Upper lobe of right lung (tissue), 1 donor: ENCODE measurements around the gene OR52A1. TPM values are rescaled to one million over a fixed set of nuclear protein-coding genes. Genes with fewer than 3 reads are reported as not detected.

Experiments
- ATAC-seq: fragments of 200-7000 bp; cut with Tn5 transposase; one replicate; pipeline ENCODE4 v1.9.1; 2020; ENCODE audit warnings: mild to moderate bottlenecking, moderate library complexity
- DNase-seq: peaks from one replicate; pipeline ENCODE4 v3.0.0-alpha.2; 2020
- H3K27ac ChIP-seq: fragments of 200-600 bp; one replicate; pipeline ENCODE4 v1.8.0; 2022
- H3K27me3 ChIP-seq: fragments of 200-600 bp; one replicate; pipeline ENCODE4 v1.8.0; 2022; ENCODE audit warnings: mild to moderate bottlenecking
- H3K36me3 ChIP-seq: fragments of 200-600 bp; one replicate; pipeline ENCODE4 v1.8.0; 2022
- H3K4me1 ChIP-seq: fragments of 200-600 bp; one replicate; pipeline ENCODE4 v1.8.0; 2022
- H3K4me3 ChIP-seq: fragments of 200-600 bp; one replicate; pipeline ENCODE4 v1.8.0; 2022; ENCODE audit warnings: mild to moderate bottlenecking
- H3K9me3 ChIP-seq: fragments of 200-600 bp; one replicate; pipeline ENCODE4 v1.8.0; 2022
- intact Hi-C: fragments of 100-400 bp; cut with DNase I; formaldehyde crosslinking; loops from one replicate; pipeline ENCODE4 v1.11.0; 2022
- total RNA-seq: library from RNA; stranded (reverse); fragmentation: NEBNext Ultra II Directional; extraction: Animal tissue kit (Norgen Biotek cat#: 25700); gene quantifications from one replicate; pipeline ENCODE4 v1.2.1, GENCODE V29; 2021
- TF ChIP-seq, protein P1 (sequence below): fragments of 200-600 bp; IDR thresholded peaks from one replicate; pipeline ENCODE4 v1.8.0; 2022; ENCODE audit warnings: antibody characterized with exemption
- donor health status: DM: no; HTN: yes; CAD: no; lungs with severe emphysema.

Gene OR52A1
- total RNA-seq, 1 donor from 2014 or later, result not detected

DNA sequence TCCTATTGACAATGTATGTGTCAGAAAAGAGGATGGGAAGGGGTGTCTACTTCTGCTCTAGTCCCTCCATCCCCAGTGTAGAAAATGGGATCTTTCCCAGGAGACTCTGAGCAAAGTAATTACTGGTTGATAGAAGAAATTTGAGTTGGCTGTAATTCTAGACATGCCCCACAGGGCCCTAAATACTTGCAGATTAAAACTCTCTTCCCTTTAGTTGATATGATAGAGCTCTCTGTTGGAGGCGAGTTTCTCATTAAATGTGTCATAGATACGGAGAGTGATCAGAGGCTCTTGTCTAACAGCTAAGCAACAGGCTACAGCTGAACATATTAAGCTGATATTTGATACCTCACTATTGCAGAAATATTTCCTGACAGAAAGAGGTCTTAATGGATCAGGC, 52.3 kb downstream of the OR52A1 start:
- no peak for DNase-seq
- Histone ChIP-seq H3K4me3 (no peak overlapping the region), H3K9me3 (no peaks in the 10 kb centered on the region), H3K4me1 (no peaks in the 10 kb centered on the region), H3K27ac (no peak overlapping the region), H3K36me3 (no peaks in the 10 kb centered on the region), H3K27me3 (no peaks in the 10 kb centered on the region)
- intact Hi-C loops, result no loop called here
- ATAC-seq, result no peak
- TF ChIP-seq, protein P1, sequence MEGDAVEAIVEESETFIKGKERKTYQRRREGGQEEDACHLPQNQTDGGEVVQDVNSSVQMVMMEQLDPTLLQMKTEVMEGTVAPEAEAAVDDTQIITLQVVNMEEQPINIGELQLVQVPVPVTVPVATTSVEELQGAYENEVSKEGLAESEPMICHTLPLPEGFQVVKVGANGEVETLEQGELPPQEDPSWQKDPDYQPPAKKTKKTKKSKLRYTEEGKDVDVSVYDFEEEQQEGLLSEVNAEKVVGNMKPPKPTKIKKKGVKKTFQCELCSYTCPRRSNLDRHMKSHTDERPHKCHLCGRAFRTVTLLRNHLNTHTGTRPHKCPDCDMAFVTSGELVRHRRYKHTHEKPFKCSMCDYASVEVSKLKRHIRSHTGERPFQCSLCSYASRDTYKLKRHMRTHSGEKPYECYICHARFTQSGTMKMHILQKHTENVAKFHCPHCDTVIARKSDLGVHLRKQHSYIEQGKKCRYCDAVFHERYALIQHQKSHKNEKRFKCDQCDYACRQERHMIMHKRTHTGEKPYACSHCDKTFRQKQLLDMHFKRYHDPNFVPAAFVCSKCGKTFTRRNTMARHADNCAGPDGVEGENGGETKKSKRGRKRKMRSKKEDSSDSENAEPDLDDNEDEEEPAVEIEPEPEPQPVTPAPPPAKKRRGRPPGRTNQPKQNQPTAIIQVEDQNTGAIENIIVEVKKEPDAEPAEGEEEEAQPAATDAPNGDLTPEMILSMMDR, result no peak

DNA sequence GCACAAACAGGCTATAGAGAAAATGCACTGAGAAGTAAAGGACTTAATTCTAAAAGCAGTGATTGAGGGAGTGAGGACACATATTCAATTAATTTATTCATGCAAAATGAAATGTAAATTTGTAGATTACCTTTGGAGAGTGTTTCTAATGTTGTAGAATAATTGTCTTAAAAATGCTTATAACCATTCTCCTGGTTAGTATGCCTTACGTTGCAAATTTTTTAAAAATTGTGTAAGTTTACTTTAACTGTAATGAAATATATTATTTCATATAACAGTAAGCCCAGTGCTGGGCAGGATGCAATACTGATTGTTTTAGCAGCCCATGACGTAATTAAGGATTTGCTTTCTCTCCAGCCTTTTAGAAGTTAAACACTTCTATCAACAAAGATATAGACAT, 58.5 kb downstream of the OR52A1 start:
- Histone ChIP-seq H3K27me3 (no peaks in the 10 kb centered on the region), H3K4me3 (no peak overlapping the region), H3K4me1 (no peaks in the 10 kb centered on the region), H3K27ac (no peak overlapping the region), H3K36me3 (no peaks in the 10 kb centered on the region), H3K9me3 (no peaks in the 10 kb centered on the region)
- TF ChIP-seq, protein P1, result no peak
- ATAC-seq (no peak), DNase-seq (no peak)
- intact Hi-C loops, result no loop called here

Other genes starting within 250 kb of the OR52A1 start
- gene OR51G2, start 235.4 kb downstream of the OR52A1 start, total RNA-seq, result not detected
- gene OR51G1, start 230.4 kb downstream of the OR52A1 start, total RNA-seq, result not detected
- gene OR51A4, start 207.2 kb downstream of the OR52A1 start, total RNA-seq, result not detected
- gene OR51A2, start 199.0 kb downstream of the OR52A1 start, total RNA-seq, result not detected
- gene OR51L1, start 159.9 kb downstream of the OR52A1 start, total RNA-seq, result not detected
- gene OR52J3, start 108.2 kb downstream of the OR52A1 start, total RNA-seq, result not detected
- not detected for gene OR52E2, start 95.1 kb downstream of the OR52A1 start, total RNA-seq
- not detected for gene OR52E1, start 85.2 kb downstream of the OR52A1 start, total RNA-seq
- not detected for gene OR52A5, start 16.4 kb downstream of the OR52A1 start, total RNA-seq
- not detected for gene OR51V1, start 45.9 kb upstream of the OR52A1 start, total RNA-seq
- gene HBB, start 72.3 kb upstream of the OR52A1 start, total RNA-seq, result 338 TPM
- not detected for gene HBD, start 79.7 kb upstream of the OR52A1 start, total RNA-seq
- gene HBG1, start 95.1 kb upstream of the OR52A1 start, total RNA-seq, result not detected
- 1.0 TPM for gene HBG2, start 100.0 kb upstream of the OR52A1 start, total RNA-seq
- gene HBE1, start 115.2 kb upstream of the OR52A1 start, total RNA-seq, result not detected
- gene OR51B4, start 147.2 kb upstream of the OR52A1 start, total RNA-seq, result not detected
- gene OR51B2, start 169.5 kb upstream of the OR52A1 start, total RNA-seq, result not detected
- gene OR51B5, start 188.8 kb upstream of the OR52A1 start, total RNA-seq, result not detected
- gene OR51B6, start 196.8 kb upstream of the OR52A1 start, total RNA-seq, result not detected
- gene OR51M1, start 229.1 kb upstream of the OR52A1 start, total RNA-seq, result not detected